Fibroblast of lung (primary cell): Measurements from ENCODE around the gene GLIPR2. TPM values are rescaled to one million over a fixed set of nuclear protein-coding genes. Genes with fewer than 3 reads are reported as not detected.
A peak's percentile ranks its signal among the peaks of the same experiment; 100 is the strongest.

Experiments
- DNase-seq, 2 donors: peaks; one replicate each; pipeline versions ENCODE4 v3.0.0 to v3.0.0-alpha.2; 2010; ENCODE audit warnings: low read depth in 2 of 2
- H2AFZ ChIP-seq: 2 replicates; pipeline ENCODE4 v1.5.1; 2012; ENCODE audit warnings: low read length, control low read depth, inconsistent platforms
- H3K27ac ChIP-seq: 2 replicates; pipeline ENCODE4 v1.5.1; 2011; ENCODE audit warnings: low read length, control low read depth; ENCODE audit not compliant: insufficient read depth
- H3K27me3 ChIP-seq: 2 replicates; pipeline ENCODE4 v1.5.1; 2011; ENCODE audit warnings: mild to moderate bottlenecking, low read length; ENCODE audit not compliant: control insufficient read depth, insufficient read depth
- H3K36me3 ChIP-seq: 2 replicates; pipeline ENCODE4 v1.5.1; 2011; ENCODE audit warnings: low read length; ENCODE audit not compliant: control insufficient read depth, insufficient read depth
- H3K4me1 ChIP-seq: 2 replicates; pipeline ENCODE4 v1.5.1; 2011; ENCODE audit warnings: low read length; ENCODE audit not compliant: control insufficient read depth, insufficient read depth; ENCODE audit errors: extremely low read depth
- H3K4me2 ChIP-seq: 2 replicates; pipeline ENCODE4 v1.5.1; 2011; ENCODE audit warnings: low read length, control low read depth; ENCODE audit not compliant: insufficient read depth; ENCODE audit errors: extremely low read depth
- H3K4me3 ChIP-seq, 4 experiments: fragments of 200-600 bp in 1 of 4; sonication (generic) in 1 of 4; replicated peaks in 1 of 4; 2 replicates each; pipeline ENCODE4 v1.5.1; 2011 to 2016; ENCODE audit warnings: low read length in 4 of 4, low read depth in 3 of 4, mild to moderate bottlenecking in 3 of 4, control low read depth in 2 of 4, inconsistent platforms in 1 of 4, mixed read lengths in 1 of 4; ENCODE audit not compliant: insufficient read depth in 1 of 4; ENCODE audit errors: control extremely low read depth in 1 of 4
- H3K79me2 ChIP-seq: 2 replicates; pipeline ENCODE4 v1.5.1; 2012; ENCODE audit warnings: mild to moderate bottlenecking, low read length, inconsistent platforms; ENCODE audit not compliant: control insufficient read depth, insufficient read depth
- H3K9ac ChIP-seq: 2 replicates; pipeline ENCODE4 v1.5.1; 2011; ENCODE audit warnings: mild to moderate bottlenecking, low read length, control low read depth; ENCODE audit not compliant: insufficient read depth
- H3K9me3 ChIP-seq: 2 replicates; pipeline ENCODE4 v1.5.1; 2012; ENCODE audit warnings: low read depth, low read length; ENCODE audit not compliant: control insufficient read depth, insufficient read depth
- H4K20me1 ChIP-seq: 2 replicates; pipeline ENCODE4 v1.5.1; 2011; ENCODE audit warnings: low read length; ENCODE audit not compliant: control insufficient read depth, insufficient read depth; ENCODE audit errors: extremely low read depth
- EZH2 ChIP-seq: IDR thresholded peaks from 2 replicates; pipeline ENCODE4 v1.5.1; 2012; ENCODE audit warnings: low read length, control low read depth, mild to moderate bottlenecking; ENCODE audit errors: missing control alignments
- polyA plus RNA-seq, 2 donors: library from polyadenylated mRNA; depleted of rRNA in 1 of 2; stranded (reverse) in 1 of 2; unstranded in 1 of 2; fragments of >200 nt; gene quantifications; 2 replicates each; pipeline ENCODE4 v1.2.1, GENCODE V29; 2011 to 2012; ENCODE audit warnings: missing spikeins in 1 of 2
- total RNA-seq: library from RNA; depleted of rRNA; stranded (reverse); fragments of >200 nt; gene quantifications from 2 replicates; pipeline ENCODE4 v1.2.1, GENCODE V29; 2014
- TF ChIP-seq, protein P1 (sequence below), 2 donors: IDR thresholded peaks in 1 of 2; conservative IDR thresholded peaks in 1 of 2; 1 replicate in 1 of 2; 2 replicates in 1 of 2; pipeline ENCODE4 v1.5.1; 2011 to 2012; ENCODE audit warnings: low read length in 2 of 2, control low read depth in 1 of 2, inconsistent platforms in 1 of 2, low read depth in 1 of 2, mild to moderate bottlenecking in 1 of 2

Gene GLIPR2
- total and polyA plus RNA-seq, 2 donors (not counting 1 experiment from before 2014, with no cell fraction given), result 40.0 to 108 TPM

GRCh38 chr9:36191290-36191645 lies 54.7 kb downstream of the GLIPR2 start:
- Histone ChIP-seq H4K20me1 (peaks cover 2% of the 10 kb centered on the region), H3K27ac (peak overlapping the region; percentile 86), H3K4me1 (peaks cover 12% of the 10 kb centered on the region), H3K9me3 (no peaks in the 10 kb centered on the region), H3K4me3 (peak overlapping the region; percentile 62 to 99 (median 82)), H3K79me2 (peaks cover 53% of the 10 kb centered on the region), H3K9ac (peak overlapping the region; percentile 72), H3K36me3 (no peaks in the 10 kb centered on the region), H3K27me3 (no peaks in the 10 kb centered on the region), H2AFZ (no peak overlapping the region), H3K4me2 (peak overlapping the region; percentile 99)
- peak in 1 of 2 donors; percentile 22 for DNase-seq
- no peak for TF ChIP-seq EZH2
- TF ChIP-seq, protein P1, sequence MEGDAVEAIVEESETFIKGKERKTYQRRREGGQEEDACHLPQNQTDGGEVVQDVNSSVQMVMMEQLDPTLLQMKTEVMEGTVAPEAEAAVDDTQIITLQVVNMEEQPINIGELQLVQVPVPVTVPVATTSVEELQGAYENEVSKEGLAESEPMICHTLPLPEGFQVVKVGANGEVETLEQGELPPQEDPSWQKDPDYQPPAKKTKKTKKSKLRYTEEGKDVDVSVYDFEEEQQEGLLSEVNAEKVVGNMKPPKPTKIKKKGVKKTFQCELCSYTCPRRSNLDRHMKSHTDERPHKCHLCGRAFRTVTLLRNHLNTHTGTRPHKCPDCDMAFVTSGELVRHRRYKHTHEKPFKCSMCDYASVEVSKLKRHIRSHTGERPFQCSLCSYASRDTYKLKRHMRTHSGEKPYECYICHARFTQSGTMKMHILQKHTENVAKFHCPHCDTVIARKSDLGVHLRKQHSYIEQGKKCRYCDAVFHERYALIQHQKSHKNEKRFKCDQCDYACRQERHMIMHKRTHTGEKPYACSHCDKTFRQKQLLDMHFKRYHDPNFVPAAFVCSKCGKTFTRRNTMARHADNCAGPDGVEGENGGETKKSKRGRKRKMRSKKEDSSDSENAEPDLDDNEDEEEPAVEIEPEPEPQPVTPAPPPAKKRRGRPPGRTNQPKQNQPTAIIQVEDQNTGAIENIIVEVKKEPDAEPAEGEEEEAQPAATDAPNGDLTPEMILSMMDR (conservative IDR thresholded peaks at IDR 0.05 in 1 of 2, IDR thresholded peaks at IDR 0.05 in 1 of 2; ENCODE audit: low read depth in 1 of 2, low read length in 2 of 2), result no peak

GRCh38 chr9:36191686-36192085 lies 55.2 kb downstream of the GLIPR2 start:
- no peak for DNase-seq
- peak overlapping the region; percentile 72 for H3K9ac ChIP-seq
- TF ChIP-seq, protein P1 (conservative IDR thresholded peaks at IDR 0.05 in 1 of 2, IDR thresholded peaks at IDR 0.05 in 1 of 2; ENCODE audit: low read depth in 1 of 2, low read length in 2 of 2), result no peak
- TF ChIP-seq EZH2, result no peak
- H3K27ac ChIP-seq, result peak overlapping the region; percentile 86
- peaks cover 2% of the 10 kb centered on the region for H4K20me1 ChIP-seq
- peak overlapping the region; percentile 99 for H3K4me2 ChIP-seq
- no peaks in the 10 kb centered on the region for H3K36me3 ChIP-seq
- no peaks in the 10 kb centered on the region for H3K9me3 ChIP-seq
- no peak overlapping the region for H2AFZ ChIP-seq
- H3K79me2 ChIP-seq, result peaks cover 57% of the 10 kb centered on the region
- H3K4me3 ChIP-seq, result peak overlapping the region; percentile 62 to 99 (median 82)
- no peaks in the 10 kb centered on the region for H3K27me3 ChIP-seq
- peaks cover 12% of the 10 kb centered on the region for H3K4me1 ChIP-seq

DNA sequence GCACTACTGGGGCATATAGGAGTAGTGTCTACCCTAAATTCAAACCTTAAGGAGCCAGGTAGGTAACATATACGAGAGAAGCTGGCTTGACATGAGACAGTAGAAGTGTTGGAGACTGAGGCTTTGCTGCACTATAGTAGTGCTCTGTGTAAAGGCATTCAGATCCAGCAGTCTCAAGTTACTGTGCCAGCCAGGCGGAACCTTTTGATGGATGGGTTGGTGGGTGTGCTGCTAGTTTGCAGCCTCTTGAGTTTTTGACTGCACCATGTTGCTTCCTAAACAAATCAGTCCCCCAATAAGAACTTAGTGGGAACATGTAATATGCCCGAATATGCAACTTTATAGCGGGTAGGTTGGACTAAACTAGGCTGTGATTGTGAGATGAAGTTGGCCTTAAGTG lies 55.7 kb downstream of the GLIPR2 start:
- peak in 1 of 2 donors; percentile 32 for DNase-seq
- TF ChIP-seq, protein P1 (conservative IDR thresholded peaks at IDR 0.05 in 1 of 2, IDR thresholded peaks at IDR 0.05 in 1 of 2; ENCODE audit: low read depth in 1 of 2, low read length in 2 of 2), result no peak
- TF ChIP-seq EZH2, result no peak
- H3K36me3 ChIP-seq, result no peaks in the 10 kb centered on the region
- H4K20me1 ChIP-seq, result peaks cover 2% of the 10 kb centered on the region
- H3K4me3 ChIP-seq, result peak overlapping the region; percentile 62 to 99 (median 82)
- H3K27ac ChIP-seq, result no peak overlapping the region
- peak overlapping the region; percentile 99 for H3K4me2 ChIP-seq
- peaks cover 12% of the 10 kb centered on the region for H3K4me1 ChIP-seq
- no peak overlapping the region for H3K9ac ChIP-seq
- H3K27me3 ChIP-seq, result no peaks in the 10 kb centered on the region
- peaks cover 62% of the 10 kb centered on the region for H3K79me2 ChIP-seq
- H2AFZ ChIP-seq, result no peak overlapping the region
- no peaks in the 10 kb centered on the region for H3K9me3 ChIP-seq
